Esophagus (tissue), 2 donors: Measurements from ENCODE around the gene SPNS2. TPM values are rescaled to one million over a fixed set of nuclear protein-coding genes. Genes with fewer than 3 reads are reported as not detected.

ENCODE experiments used
- H3K27ac ChIP-seq, 2 donors: one replicate each; pipeline ENCODE4 v1.5.1; 2013; ENCODE audit warnings: low read depth in 2 of 2, mild to moderate bottlenecking in 2 of 2, inconsistent platforms in 1 of 2, low read length in 1 of 2, moderate library complexity in 1 of 2
- H3K27me3 ChIP-seq, 2 donors: one replicate each; pipeline ENCODE4 v1.6.1; 2013; ENCODE audit warnings: low read length in 2 of 2, control low read depth in 1 of 2, mild to moderate bottlenecking in 1 of 2; ENCODE audit not compliant: insufficient read depth in 2 of 2, control insufficient read depth in 1 of 2
- H3K36me3 ChIP-seq, 2 donors: one replicate each; pipeline ENCODE4 v1.6.1; 2013; ENCODE audit warnings: low read length in 1 of 2; ENCODE audit not compliant: control insufficient read depth in 2 of 2, insufficient read depth in 2 of 2
- H3K4me1 ChIP-seq, 2 donors: one replicate each; pipeline ENCODE4 v1.6.1; 2013; ENCODE audit warnings: low read length in 1 of 2; ENCODE audit not compliant: control insufficient read depth in 2 of 2, insufficient read depth in 2 of 2
- H3K4me3 ChIP-seq, 2 donors: one replicate each; pipeline ENCODE4 v1.5.1; 2013; ENCODE audit warnings: low read length in 2 of 2, mild to moderate bottlenecking in 2 of 2, low read depth in 1 of 2, moderate library complexity in 1 of 2
- H3K9me3 ChIP-seq, 2 donors: one replicate each; pipeline ENCODE4 v1.6.1; 2013; ENCODE audit warnings: mild to moderate bottlenecking in 2 of 2, low read depth in 1 of 2, low read length in 1 of 2, moderate library complexity in 1 of 2; ENCODE audit not compliant: control insufficient read depth in 2 of 2, insufficient read depth in 1 of 2
- WGBS, 2 donors: extraction: QIAGEN DNeasy Blood & Tissue Kit; methylation state at CpG; one replicate each; pipeline ENCODE4 v1.1.7; 2013; 5-methylcytosine and 5-hydroxymethylcytosine counted together
- polyA plus RNA-seq, 2 donors: library from polyadenylated mRNA; stranded (reverse); fragments of 200-250 nt; gene quantifications; one replicate each; pipeline ENCODE4 v1.2.3, GENCODE V29; 2013
- donor health status: healthy with polysubstance abuse.
- donor health status: Bipolar disorder and iron deficiency.

SPNS2 gene
- polyA plus RNA-seq, 2 donors = 95.3 to 238 TPM

- Histone ChIP-seq H3K27me3 (peaks cover 0 to 3% of the 10 kb centered on the region in 2 donors), H3K4me1 (peaks cover 5% of the 10 kb centered on the region in 2 donors), H3K9me3 (no peaks in the 10 kb centered on the region), H3K36me3 (no peaks in the 10 kb centered on the region), H3K4me3 (no peak overlapping the region), H3K27ac (no peak overlapping the region)
- WGBS, 2 donors = 77 to 79% methylated on average over 11 of the region's 11 CpGs
Measured at GRCh38 chr17:4588391-4588790, 89.7 kb downstream of the SPNS2 start.

Other genes with a start within 250 kb of the SPNS2 start
- gene ANKFY1, start 234.9 kb upstream of the SPNS2 start, polyA plus RNA-seq = 10 to 100 TPM; 10.0 to 11.2 TPM
- gene UBE2G1, start 132.2 kb upstream of the SPNS2 start, polyA plus RNA-seq = 10 to 100 TPM; 28.4 to 45.7 TPM
- 1 to 10 TPM in 1 of 2 donors, under 1 TPM in 1; 0.36 to 1.3 TPM for gene SPNS3, start 64.9 kb upstream of the SPNS2 start, polyA plus RNA-seq
- 10 to 100 TPM; 32.6 to 44.8 TPM for gene MYBBP1A, start 56.5 kb downstream of the SPNS2 start, polyA plus RNA-seq
- gene GGT6, start 61.7 kb downstream of the SPNS2 start, polyA plus RNA-seq = 10 to 100 TPM; 49.5 to 72.3 TPM
- 1 to 10 TPM in 1 of 2 donors, under 1 TPM in 1; 0.53 to 1.4 TPM for gene SMTNL2, start 85.6 kb downstream of the SPNS2 start, polyA plus RNA-seq
- gene ALOX15, start 142.8 kb downstream of the SPNS2 start, polyA plus RNA-seq = under 1 TPM; 0.04 to 0.22 TPM
- gene PELP1, start 205.3 kb downstream of the SPNS2 start, polyA plus RNA-seq = 10 to 100 TPM; 19.2 to 29.8 TPM
- 10 to 100 TPM; 10.6 TPM for gene ARRB2, start 211.8 kb downstream of the SPNS2 start, polyA plus RNA-seq
- gene MED11, start 232.5 kb downstream of the SPNS2 start, polyA plus RNA-seq = 10 to 100 TPM; 29.8 to 31.1 TPM
- gene ZMYND15, start 241.0 kb downstream of the SPNS2 start, polyA plus RNA-seq = under 1 TPM; 0.82 to 0.96 TPM
- gene CXCL16, start 241.0 kb downstream of the SPNS2 start, polyA plus RNA-seq = 10 to 100 TPM; 10.9 to 20.3 TPM